GDM1 (cell line): Measurements from ENCODE around the gene SNAP91.
"Not testable (repeated sequence)": the region's sequence is repeated elsewhere in the genome, so short reads cannot be mapped to it uniquely, and the experiment has no call there.

Experiments
- DNase-seq: peaks from one replicate; lab custom pipeline; 2025; lab: John Stamatoyannopoulos, UW

SNAP91 gene

DNA sequence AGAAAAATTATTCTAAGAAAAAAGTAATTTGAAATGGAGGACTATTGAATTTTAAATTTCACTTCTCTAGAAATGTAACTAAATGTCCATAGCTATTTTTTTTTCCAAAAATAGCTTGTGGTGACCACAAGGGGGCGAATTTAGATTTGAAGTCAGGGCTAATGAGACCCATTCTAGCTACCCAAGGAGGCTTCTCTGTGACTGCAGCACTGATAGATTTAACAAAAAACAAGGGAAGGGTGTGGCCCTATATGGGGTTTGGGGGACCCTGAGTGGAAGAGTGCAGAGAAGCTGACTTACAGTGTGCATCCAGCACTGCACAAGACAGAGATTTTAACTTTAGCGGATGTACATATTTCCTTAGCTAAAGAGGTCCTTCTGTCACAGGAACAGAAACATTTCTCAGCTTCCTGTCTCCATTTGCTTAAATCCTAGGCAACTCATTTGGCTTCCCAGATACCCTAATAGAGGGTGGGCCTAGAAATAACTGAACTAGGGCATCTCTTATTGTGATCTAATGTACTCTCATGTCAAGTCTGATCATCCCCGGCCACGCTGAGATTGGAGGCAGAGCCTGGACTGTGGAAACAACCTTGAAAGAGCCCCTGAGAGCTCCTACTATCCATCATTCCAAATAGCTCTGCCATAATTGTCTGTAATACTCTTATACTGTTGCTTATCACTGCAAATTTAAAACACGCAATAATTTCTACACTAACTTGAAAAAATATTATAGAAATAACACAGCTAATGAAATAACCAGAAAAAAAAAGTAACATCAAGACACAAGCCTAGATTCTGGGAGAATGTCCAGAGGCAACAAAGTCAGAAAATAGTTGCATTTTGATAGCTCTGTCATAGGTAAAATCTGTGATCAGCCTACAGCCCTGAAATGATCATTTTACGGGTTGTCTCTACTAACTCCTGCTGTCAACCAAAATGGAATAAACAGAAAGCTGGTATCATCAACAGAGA is 93.6 kb downstream of the SNAP91 start:
- DNase-seq = no peak

DNA sequence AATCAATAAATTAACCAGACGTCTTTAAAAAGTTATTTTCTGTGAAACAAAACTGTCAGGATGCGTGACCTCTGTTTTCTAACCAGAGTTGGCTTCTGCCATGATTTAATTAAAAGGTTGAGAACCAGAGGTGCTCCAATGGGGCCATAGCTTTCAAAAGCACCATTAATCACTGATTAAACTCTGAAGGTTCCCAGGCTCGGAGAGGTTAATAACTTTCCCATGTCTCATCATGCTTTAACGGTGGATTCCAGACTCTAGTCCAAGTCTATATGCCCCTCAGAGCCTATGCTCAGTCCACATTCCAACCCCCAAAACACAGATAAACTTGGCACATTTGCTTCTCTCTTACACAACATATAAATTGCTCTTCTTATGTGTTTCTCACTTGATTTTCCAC is 95.5 kb downstream of the SNAP91 start:
- DNase-seq = no peak

DNA sequence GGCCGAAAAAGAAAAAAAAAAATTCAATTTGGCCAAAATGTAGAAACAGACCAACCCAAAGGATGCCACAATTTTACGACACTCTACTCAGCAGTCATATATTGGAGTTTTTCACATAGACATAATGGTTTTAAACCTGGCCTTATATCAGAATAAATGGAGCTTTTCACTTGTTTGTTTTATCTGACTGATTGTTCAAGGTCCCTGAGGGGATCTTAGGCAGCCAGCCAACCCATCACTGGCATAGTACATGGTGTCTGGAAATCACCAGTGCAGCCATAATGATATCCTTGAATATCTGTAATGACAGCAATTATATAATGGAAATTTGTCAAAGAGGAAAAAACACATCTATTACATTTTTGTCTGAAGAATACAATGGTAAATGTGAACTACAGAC is 99.7 kb downstream of the SNAP91 start:
- no peak for DNase-seq

DNA sequence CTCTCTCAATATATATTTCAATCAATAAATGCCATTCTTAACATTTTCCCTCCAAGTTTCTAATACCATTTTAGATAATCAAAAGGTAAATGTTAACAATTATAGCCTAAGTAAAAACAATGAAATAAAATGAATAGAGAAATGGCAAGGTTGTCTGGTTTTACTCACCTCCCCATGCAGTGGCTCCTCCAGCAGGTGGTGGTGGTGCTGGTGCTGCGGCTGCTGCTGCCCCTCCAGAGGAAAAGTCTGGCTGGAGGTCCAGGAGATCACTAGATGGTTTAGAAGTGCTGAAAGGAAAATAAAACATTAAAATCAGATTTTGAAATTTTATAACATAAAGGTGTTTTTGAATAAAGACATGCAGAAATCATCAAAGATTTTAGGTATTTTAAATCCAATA is 103.4 kb downstream of the SNAP91 start:
- DNase-seq = no peak

DNA sequence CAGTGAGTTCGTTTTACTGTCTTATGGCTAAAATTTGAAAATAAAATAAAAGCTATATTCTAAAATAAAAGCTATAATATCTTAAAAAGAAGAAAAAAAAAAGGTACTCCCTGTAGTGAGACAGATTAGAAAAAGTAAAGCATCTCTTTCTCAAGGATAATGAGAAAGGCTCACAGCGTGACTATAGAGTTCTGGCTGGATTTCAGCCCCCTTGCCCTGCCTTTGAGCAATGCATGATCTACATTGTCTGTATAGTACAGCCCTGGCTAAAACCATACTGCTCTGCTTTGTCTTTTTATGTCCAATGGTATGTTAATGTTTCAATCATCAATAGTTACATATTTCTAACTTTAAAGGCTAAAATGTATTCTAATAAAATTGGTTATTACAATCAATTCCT is 105.3 kb downstream of the SNAP91 start:
- DNase-seq = no peak

DNA sequence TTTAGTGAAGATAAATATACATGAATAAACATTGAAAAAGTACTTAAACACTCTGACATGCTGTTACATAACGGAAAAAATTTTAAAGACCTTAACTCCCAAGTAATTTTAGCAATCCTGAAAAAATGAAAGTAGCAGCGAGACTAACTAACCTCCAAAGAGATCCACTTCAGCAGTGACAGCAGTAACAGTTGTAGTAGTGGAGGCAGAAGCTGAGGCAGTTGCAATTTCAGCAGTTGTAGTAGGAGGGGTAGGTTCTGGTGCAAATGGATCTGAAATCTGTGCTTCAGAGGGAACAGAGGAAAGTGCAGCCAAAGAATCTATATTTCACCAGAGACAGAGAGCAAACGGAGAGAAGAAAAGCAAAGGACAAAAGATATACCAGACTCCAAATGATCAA is 107.8 kb downstream of the SNAP91 start:
- DNase-seq = no peak

DNA sequence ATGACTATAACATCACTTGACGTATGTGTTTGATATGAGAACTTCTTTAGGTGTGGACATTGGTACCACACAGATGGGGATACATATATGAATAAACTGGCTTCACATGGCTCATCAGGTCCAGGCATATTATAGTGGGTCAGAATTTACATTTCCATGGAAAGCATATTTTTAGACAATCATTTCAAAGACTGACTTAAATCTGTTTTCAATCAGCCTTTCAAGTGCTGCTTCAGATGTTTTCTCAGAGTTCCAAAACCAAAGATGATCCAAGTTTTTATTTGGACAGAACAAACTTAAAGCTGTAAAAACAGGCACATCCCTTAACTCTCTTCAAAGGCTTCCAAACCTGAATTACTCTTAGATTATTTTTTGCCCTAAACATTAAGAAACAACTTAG is 108.4 kb downstream of the SNAP91 start:
- DNase-seq = no peak

DNA sequence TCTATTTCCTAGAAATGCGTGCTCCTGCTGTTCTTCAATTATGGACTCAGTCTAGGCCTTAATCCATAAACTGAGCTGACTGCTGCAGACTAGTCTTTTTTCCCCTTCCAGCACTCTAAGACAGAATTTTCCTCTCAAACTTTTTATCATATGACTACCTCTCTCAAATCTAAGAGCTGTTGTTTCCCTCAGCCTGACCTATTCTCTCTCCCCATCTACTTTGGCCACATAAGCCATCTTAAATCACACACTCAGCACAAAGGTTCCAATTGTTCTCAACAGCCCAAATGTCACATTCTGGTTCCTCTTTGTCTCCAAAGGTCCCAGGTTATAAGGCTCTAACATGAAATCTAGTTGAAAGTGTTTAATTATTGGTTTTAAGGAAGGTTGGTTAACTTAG is 111.4 kb downstream of the SNAP91 start:
- no peak for DNase-seq

DNA sequence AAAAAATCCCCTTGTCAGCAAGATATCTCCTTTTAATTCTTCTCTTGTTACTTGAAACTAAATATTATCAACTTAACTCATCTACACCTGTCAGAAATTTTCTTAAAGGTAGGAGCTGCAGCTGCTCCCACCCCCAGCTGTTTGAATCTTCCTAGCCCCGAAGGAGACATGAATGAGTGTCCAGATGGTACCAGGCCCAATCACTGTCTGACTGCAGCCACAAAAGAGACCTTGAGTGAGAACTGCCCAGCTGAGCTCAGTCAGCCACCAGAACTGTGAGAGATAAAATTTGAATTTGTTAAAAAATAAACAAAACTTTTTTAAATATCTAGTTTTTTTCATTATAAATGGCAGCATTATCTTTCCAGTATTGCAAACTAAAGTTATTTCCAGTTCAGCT is 111.8 kb downstream of the SNAP91 start:
- DNase-seq = no peak

DNA sequence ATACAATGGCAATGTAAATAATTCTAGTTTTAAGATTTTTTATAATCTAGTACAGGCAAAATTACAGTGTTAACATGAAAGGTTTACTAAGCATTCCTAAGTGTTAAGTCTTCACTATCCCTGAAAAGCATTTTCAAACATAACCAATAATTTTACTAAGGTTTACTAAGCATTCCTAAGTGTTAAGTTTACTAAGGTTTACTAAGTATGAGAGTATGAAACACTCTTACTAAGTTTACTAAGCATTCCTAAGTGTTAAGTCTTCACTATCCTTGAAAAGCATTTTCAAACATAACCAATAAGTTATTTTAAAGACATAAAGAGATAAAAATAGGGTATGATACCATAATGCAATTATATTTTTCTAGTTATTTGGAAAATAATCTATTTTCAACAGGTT is 114.0 kb downstream of the SNAP91 start:
- no peak for DNase-seq

DNA sequence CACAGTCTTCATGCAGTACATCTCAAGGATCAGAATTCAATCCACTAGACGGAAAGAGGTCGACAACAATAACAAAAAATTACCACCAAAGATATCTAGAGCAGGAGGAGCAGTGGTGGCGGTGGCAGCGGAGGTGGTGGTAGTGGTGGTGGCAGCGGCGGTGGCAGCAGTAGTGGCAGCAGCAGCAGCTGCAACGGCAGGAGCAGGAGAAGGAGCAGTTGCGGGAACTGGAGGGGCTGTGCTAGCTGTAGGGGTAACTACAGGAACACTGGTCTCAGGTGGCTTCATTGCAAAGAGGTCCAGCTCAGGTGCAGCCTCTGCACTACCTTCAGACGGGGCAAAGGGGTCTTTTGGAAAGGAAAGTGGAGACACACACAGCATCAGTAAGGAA is 115.5 kb downstream of the SNAP91 start:
- no peak for DNase-seq

DNA sequence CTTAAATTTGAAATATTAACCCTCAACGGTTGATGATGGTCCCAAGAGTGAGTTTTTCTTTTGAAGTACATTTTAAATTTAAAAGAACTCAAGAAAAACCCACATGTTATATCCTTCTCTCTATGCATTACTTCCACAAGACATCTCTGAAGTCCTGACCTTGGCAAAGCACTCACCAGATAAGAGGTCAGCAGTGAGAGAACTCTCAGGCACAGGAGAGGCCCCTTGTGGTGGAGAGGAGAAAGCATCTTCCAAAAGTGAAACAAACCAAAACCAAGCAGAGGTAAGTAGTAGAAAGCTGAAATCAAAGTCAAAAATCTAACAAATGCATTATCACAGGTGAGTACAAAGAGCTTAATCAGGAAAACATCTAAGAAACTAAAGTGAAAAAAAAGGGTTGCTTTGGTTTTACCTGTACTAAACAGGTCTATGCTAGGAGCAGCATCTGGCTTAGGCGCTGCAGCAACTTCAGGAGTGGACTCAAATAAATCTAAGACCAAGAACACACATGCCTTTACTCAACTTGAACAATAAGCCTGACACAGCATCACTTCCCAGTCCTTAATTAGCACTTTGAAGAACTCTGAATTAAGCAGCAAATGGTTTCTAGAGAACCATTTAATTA is 116.0 kb downstream of the SNAP91 start:
- DNase-seq = no peak

DNA sequence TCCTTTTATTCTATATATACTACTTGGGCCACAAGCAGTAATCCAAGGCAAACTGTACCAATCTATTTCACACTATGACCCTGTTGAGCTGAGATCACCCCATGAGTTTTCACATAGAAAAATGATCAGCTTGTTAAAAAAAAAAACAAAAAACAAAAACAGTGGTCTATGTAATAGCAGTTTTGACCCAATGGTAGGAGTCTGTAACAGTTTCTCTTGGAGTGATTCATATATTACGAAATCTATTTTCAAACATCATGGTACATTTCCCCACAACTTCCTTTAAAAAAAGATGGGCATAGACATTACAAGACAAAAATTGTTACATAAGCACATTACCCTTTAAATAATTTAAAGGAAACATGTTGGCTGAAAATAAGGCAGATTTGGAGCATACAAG is 118.5 kb downstream of the SNAP91 start:
- no peak for DNase-seq

DNA sequence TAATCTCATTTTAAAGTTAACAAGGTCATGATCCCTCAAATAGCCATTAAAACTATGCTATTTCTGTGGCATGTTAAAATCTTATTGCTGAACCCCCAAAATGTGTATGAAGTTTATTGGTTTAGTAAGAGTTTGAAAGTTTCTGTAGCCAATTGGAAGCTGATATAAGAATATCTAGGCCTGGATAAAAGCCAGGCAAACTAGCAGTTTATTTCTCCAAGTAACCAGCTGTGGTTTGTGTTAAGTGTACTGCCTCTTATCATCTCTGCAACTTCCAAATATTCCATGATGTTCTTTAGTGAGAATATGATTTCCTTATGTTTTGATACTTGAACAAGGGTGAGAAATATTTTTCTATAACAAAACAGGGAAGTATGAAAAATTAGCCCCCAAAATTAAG is 119.8 kb downstream of the SNAP91 start:
- DNase-seq = no peak

DNA sequence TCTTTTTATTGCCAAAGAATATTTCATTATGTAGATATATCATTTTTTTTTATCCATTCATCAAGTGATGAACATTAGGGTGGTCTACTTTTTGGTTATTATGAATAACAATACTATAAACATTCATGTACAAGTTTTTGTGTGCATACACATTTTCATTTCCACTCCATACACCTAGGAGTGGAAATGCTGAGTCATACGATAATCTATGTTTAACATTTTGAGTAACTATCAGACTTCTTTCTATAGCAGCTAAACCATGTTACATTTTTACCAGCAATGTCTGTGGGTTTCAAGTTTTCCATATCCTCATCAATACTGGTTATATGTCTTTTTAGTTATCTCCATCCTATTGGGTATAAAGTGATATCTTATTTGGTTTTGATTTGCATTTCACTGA is 130.8 kb downstream of the SNAP91 start:
- DNase-seq = no peak

DNA sequence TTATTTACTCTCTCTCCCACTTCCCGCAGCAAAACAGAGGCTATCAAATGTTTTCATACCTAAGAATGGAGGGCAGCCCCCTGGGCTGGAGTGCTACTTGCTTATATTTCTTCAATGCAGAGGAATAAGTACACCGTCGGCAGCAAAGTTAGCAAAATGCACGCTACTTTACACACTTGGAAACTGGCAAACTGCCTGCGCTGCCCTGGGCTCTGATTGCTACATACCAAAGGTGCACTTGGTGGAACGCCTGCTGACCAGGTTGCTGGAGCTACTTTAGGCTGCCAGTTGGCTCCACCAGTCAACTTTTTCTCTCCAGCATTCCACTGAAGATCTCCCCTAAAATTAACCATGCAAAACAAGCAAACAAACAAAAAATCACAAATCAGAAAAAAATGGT is 134.1 kb downstream of the SNAP91 start:
- DNase-seq = no peak

DNA sequence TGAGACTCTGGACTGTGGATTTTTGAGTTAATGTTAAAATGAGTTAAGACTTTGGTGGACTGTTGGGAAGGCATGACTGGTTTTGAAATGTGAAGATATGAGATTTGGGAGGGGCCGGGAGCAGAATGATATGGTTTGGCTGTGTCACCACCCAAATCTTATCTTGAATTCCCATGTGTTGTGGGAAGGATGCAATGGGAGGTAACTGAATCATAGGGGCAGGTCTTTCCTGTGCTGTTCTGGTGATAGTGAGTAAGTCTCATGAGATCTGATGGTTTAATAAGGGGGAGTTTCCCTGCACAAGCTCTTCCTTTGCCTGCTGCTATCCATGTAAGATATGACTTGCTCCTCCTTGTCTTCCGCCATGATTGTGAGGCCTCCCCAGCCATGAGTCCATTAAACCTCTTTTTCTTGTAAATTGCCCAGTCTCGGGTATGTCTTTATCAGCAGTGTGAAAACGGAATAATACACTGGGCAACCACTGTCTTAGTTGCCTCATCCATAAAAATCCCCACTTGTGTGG is 137.2 kb downstream of the SNAP91 start:
- not testable (repeated sequence) for DNase-seq

DNA sequence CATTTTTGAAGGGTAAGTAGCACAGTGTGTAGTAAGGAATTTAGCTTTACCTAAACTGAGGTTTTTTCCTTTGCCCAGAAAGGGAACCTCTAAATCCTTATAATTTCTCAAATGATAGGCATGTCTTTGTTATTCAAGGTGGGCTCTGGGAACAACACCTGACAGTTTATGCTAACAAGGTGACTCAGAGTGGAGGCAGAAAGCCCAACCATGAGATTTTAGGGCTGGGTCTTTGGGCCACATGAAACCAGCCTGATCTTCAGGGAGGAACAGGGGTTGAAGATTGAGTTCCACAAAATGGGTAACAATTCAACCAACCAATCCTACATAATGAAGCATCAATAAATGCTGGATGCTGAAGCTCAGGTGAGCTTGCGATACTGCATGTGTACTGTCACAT is 149.9 kb downstream of the SNAP91 start:
- DNase-seq = no peak

DNA sequence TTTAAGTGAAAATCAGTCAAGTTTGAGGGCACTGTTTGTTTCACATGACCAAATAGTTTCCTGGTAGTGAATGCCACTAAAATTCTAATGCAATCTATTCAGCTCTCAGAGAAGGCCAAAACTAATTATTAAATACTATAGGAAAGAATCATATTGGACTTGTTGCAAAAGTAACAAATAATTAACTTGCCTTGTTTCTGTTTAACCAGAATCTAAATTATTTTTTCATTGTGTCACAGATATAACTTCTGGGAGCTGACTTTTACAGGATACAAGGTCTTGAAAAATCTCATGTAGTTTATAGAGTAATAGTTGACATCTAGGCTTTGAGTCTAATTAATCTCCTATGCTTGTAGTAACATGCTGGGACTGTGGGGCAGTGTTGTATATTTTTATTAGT is 152.0 kb downstream of the SNAP91 start:
- no peak for DNase-seq

DNA sequence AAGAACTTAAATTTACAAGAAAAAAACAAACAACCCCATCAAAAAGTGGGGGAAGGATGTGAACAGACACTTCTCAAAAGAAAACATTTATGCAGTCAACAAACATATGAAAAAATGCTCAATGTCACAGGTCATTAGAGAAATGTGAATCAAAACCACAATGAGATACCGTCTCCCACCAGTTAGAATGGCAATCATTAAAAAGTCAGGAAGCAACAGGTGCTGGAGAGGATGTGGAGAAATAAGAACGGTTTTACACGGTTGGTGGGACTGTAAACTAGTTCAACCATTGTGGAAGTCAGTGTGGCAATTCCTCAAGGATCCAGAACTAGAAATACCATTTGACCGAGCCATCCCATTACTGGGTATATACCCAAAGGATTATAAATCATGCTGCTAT is 157.2 kb downstream of the SNAP91 start:
- not testable (repeated sequence) for DNase-seq

DNA sequence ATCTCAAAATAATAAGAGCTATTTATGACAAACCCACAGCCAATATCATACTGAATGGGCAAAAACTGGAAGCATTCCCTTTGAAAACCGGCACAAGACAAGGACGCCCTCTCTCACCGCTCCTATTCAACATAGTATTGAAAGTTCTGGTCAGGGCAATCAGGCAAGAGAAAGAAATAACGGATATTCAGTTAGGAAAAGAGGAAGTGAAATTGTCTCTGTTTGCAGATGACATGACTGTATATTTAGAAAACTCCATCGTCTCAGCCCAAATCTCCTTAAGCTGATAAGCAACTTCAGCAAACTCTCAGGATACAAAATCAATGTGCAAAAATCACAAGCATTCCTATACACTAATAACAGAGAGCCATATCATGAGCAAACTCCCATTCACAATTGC is 158.4 kb downstream of the SNAP91 start:
- DNase-seq = not testable (repeated sequence)

DNA sequence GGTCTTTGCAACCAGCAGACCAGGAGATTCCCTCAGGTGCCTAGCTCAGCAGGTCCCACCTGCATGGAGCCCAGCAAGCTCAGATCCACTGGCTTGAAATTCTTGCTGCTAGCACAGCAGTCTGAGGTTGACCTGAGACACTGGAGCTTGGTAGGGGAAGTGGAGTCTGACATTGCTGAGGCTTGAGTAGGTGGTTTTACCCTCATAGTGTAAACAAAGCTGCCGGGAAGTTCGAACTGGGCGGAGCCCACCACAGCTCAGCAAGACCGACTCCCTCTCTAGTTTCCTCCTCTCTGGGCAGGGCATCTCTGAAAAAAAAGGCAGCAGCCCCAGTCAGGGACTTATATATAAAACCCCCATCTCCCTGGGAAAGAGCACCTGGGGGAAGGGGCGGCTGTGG is 162.3 kb downstream of the SNAP91 start:
- no peak for DNase-seq

DNA sequence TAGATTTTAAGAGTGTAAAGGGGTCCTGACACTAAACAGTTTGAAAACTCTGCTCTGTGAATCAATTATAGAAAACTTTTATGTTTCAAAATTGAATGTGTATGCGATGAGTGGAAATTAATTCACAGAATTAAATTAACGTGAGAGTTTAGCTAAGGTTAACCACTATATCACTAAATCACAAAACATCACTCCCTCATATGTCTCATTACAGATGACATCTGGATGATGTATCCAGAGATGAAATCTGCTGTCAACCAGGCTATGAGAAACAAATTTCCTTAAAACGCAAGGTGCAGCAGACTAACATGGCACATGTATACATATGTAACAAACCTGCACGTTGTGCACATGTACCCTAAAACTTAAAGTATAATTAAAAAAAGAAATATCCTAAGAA is 169.2 kb downstream of the SNAP91 start:
- no peak for DNase-seq
